ENCODE results near the gene SIPA1. TPM values are rescaled to one million over a fixed set of nuclear protein-coding genes. Genes with fewer than 3 reads are reported as not detected.

Gene SIPA1
- total and polyA plus RNA-seq, 9 of the 15 experiments (the other 6 are each of a cell fraction or from before 2014, with no cell fraction given) = 0.25 to 85.8 (median 16.8) TPM

DNA sequence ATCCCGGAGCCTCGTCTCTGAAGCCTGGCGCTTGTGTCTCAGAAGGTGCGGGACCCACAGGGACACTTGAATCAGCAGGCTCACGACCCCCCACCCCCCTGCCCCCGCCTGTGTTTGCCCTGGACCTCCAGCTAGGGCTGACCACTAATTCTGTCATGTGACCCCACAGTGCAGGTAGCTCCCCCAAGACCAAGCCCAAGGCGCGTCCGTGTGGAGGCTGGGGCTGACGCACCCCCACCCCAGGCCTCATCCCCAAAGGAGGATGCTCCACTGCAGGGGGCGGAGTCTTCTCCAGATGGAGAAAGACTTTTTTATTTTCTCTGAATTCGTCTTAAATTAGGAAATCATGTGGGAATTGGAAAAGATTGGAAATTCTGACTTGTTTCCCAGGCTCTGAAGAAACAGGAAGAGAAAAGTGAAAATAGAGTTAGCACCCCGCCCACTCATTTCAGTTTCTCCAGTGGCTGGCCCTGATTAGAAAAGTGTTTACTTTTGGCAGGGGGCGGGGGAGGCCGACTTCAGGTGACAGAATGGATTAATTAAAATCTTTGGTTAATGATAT, 25.8 kb downstream of the SIPA1 start (continued):
- peak; percentile 33; the same call in 1 of the 2 replicates for TF ChIP-seq GABPB1 (CRISPR knock-in tag; IDR thresholded peaks at IDR 0.05)
- TF ChIP-seq POLR2A (conservative IDR thresholded peaks at IDR 0.05) = no peak
- no peak for TF ChIP-seq CEBPG (CRISPR knock-in tag; IDR thresholded peaks at IDR 0.05)
- no peak for TF ChIP-seq CEBPG (tag; conservative IDR thresholded peaks at IDR 0.05 in 1 of 2, IDR thresholded peaks at IDR 0.05 in 1 of 2)
- no peak for TF ChIP-seq ZNF24 (IDR thresholded peaks at IDR 0.05)
- TF ChIP-seq EP300 (IDR thresholded peaks at IDR 0.05; ENCODE audit: low read length) = peak; percentile 34; the same call in 1 of the 2 replicates
- no peak for TF ChIP-seq MAFG (tag; conservative IDR thresholded peaks at IDR 0.05)
- no peak for TF ChIP-seq HNRNPL (IDR thresholded peaks at IDR 0.05; ENCODE audit: low read depth, low read length)
- TF ChIP-seq, protein P1, sequence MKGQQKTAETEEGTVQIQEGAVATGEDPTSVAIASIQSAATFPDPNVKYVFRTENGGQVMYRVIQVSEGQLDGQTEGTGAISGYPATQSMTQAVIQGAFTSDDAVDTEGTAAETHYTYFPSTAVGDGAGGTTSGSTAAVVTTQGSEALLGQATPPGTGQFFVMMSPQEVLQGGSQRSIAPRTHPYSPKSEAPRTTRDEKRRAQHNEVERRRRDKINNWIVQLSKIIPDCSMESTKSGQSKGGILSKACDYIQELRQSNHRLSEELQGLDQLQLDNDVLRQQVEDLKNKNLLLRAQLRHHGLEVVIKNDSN (CRISPR knock-in tag; IDR thresholded peaks at IDR 0.05) = peak; percentile 45; the same call in 1 of the 2 replicates
- TF ChIP-seq ZNF551 (CRISPR knock-in tag; IDR thresholded peaks at IDR 0.05) = no peak
- TF ChIP-seq KDM1A (IDR thresholded peaks at IDR 0.05) = peak in 1 of 2 experiments; percentile 36; a peak in 1 of 4 replicates

DNA sequence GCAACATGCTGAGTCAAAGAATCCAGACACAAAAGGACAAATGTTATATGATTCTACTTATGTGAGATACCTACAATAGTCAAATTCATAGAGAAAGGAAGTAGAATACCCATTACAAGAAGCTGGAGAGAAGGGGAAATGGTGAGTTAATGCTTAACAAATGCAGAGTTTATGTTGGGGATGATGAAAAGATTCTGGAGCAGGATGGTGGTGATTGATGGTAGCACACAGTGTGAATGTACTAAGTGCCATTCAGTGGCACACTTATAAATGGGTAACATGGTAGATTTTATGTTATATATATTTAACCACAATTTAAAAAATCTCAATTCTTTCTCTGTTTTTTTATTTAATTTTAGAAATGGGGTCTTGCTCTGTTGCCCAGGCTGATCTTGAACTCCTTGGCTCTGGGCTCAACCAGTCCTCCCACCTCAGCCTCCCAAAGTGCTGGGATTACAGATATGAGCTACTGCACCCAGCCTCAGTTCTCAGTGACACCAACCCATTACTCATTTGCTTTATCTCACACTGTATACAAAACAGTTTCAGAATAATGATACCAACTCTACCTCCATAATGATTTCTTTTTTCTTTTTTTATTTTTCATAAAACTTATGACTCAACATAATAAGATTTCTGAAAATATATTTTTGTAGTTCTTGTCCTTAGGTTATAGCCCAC, 34.4 kb downstream of the SIPA1 start:
- DNase-seq (ENCODE audit: extremely low read depth in 1 of 4, low spot score in 3 of 4) = no peak
- Histone ChIP-seq H2AFZ (ENCODE audit: low read depth, low read length) (no peak overlapping the region), H3K79me2 (ENCODE audit: control insufficient read depth, insufficient read depth, low read length) (no peaks in the 10 kb centered on the region), H3K27ac (ENCODE audit: extremely low read depth, low read depth, low read length) (no peak overlapping the region), H3K9me1 (ENCODE audit: control insufficient read depth, insufficient read depth, low read length) (no peaks in the 10 kb centered on the region), H3K36me3 (ENCODE audit: control insufficient read depth, insufficient read depth, low read length) (no peaks in the 10 kb centered on the region), H4K20me1 (replicated peaks; ENCODE audit: control insufficient read depth, insufficient read depth, low read length) (no peaks in the 10 kb centered on the region), H3K4me3 (no peak overlapping the region), H3K9ac (ENCODE audit: insufficient read depth in 1 of 2, low read depth in 2 of 2, low read length in 2 of 2) (no peak overlapping the region), H3K27me3 (ENCODE audit: control insufficient read depth in 2 of 2, insufficient read depth in 2 of 2, low read length in 2 of 2) (no peaks in the 10 kb centered on the region), H3K9me3 (replicated peaks; ENCODE audit: control insufficient read depth, insufficient read depth, low read depth, low read length) (no peaks in the 10 kb centered on the region), H3K4me2 (ENCODE audit: insufficient read depth, low read length) (no peak overlapping the region), H3K4me1 (replicated peaks in 1 of 2; ENCODE audit: control insufficient read depth in 2 of 2, insufficient read depth in 2 of 2, low read length in 2 of 2) (no peaks in the 10 kb centered on the region)
- in situ Hi-C loops (cut with MboI) = no loop called here
- intact Hi-C loops (cut with micrococcal nuclease) = no loop called here
- TF ChIP-seq ZNF384 (IDR thresholded peaks at IDR 0.05; ENCODE audit: low read depth, low read length) = no peak
- TF ChIP-seq ZNF121 (CRISPR knock-in tag; conservative IDR thresholded peaks at IDR 0.05) = peak; percentile 86
- no peak for TF ChIP-seq SAFB (IDR thresholded peaks at IDR 0.05; ENCODE audit: borderline replicate concordance, low read depth, low read length)
- TF ChIP-seq BCOR (IDR thresholded peaks at IDR 0.05) = peak; percentile 7; the same call in 1 of the 2 replicates
- TF ChIP-seq, protein P2, sequence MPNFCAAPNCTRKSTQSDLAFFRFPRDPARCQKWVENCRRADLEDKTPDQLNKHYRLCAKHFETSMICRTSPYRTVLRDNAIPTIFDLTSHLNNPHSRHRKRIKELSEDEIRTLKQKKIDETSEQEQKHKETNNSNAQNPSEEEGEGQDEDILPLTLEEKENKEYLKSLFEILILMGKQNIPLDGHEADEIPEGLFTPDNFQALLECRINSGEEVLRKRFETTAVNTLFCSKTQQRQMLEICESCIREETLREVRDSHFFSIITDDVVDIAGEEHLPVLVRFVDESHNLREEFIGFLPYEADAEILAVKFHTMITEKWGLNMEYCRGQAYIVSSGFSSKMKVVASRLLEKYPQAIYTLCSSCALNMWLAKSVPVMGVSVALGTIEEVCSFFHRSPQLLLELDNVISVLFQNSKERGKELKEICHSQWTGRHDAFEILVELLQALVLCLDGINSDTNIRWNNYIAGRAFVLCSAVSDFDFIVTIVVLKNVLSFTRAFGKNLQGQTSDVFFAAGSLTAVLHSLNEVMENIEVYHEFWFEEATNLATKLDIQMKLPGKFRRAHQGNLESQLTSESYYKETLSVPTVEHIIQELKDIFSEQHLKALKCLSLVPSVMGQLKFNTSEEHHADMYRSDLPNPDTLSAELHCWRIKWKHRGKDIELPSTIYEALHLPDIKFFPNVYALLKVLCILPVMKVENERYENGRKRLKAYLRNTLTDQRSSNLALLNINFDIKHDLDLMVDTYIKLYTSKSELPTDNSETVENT (CRISPR knock-in tag; IDR thresholded peaks at IDR 0.05) = no peak
- TF ChIP-seq ELF2 (CRISPR knock-in tag; IDR thresholded peaks at IDR 0.05) = no peak
- TF ChIP-seq ZNF589 (CRISPR knock-in tag; IDR thresholded peaks at IDR 0.05; ENCODE audit: low read depth) = no peak
- TF ChIP-seq CBX3 (IDR thresholded peaks at IDR 0.05; ENCODE audit: borderline replicate concordance in 1 of 2, low read length in 2 of 2) = no peak
- TF ChIP-seq RBM25 (IDR thresholded peaks at IDR 0.05; ENCODE audit: low read depth, low read length, severe bottlenecking) = peak; percentile 30
- BruUV-seq (replicated peaks) = no TSS peak
- ChIA-PET POLR2A (interaction anchor here (0.8 to 1.0 kb wide), 2 partner anchors 9 to 13 kb away, joined by 3 read pairs; no protein-coding TSS in a partner anchor), CTCF (ENCODE audit: low intra/inter-chr PET ratio) (no interaction called here)
- ATAC-seq = no peak
- FAIRE-seq = no peak
